GM19099 (cell line): ENCODE measurements around the gene RAD9A.

ENCODE experiments used
- POLR2A ChIP-seq: IDR thresholded peaks from 3 replicates; pipeline ENCODE4 v1.6.1; 2011; ENCODE audit warnings: low read depth; ENCODE audit not compliant: insufficient read length; ENCODE audit errors: extremely low read depth

The RAD9A gene

GRCh38 chr11:67406420-67406968 is 14.7 kb downstream of the RAD9A start:
- no peak for TF ChIP-seq POLR2A

DNA sequence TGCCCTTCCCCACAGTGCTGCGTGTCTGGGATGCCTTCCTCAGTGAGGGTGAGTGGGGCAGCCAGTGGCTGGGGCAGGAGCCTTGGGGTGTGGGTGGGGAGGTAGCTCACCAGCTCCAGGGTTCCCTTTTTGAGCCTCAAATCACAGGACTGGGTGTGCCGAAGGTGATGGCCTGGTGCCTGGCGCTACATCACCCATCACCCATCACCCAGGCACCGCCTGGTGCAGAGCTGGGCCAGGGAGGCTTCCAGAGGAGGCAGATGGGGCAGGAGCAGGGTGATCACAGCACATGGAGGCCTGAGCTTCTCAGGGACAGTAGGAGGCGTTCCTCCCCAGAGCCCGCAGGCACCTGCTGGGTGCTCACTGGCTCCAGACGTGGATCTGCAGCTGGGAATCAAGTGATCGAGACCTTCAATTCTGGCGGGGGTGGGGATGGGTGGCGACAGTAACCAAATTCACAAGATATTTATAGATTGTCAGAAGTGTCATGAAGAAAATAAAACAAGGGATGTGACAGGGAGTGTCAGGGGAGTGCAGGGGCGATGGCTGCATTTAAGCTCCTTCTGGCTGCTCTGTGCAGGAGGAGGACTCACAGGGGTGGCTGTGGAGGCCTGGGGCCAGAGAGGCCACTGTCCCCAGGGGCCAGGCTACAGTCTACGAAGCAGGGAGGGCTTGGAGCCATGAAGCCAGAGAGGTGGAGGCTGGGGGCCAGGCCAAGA is 15.3 kb downstream of the RAD9A start:
- TF ChIP-seq POLR2A, result no peak

GRCh38 chr11:67407688-67408163 is 15.9 kb downstream of the RAD9A start:
- TF ChIP-seq POLR2A, result no peak

DNA sequence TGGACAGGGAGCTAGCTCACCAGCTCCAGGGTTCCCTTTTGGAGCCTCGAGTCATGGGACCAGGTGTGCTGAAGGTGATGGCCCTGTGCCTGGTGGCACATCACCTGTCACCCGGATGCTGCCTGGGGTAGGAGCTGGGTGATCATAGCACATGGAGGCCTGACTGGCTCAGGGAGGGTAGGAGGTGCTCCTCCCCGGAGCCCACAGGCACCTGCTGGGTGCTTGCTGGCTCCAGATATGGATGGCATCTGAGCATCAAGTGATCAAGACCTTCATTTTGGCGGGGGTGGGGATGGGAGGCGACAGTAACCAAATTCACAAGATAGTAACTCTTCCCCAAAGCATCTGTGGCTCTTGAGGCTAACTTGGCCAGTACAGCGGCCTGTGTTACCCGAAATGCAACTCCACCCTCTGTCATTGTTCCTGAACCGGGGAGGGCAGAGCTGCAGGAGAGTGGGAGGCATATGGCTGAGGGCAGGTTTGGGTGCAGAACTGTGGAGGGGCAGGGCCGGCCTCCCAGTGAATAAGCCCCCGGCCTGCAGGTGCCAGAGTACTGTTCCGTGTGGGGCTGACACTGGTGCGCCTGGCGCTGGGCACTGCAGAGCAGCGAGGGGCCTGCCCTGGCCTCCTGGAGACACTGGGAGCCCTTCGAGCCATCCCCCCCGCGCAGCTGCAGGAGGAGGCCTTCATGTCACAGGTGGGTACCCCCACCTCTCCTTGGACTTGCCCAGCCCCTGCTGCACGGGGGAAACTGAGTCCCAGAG is 16.8 kb downstream of the RAD9A start:
- no peak for TF ChIP-seq POLR2A

GRCh38 chr11:67409261-67409666 is 17.5 kb downstream of the RAD9A start:
- TF ChIP-seq POLR2A, result peak; percentile 76

- TF ChIP-seq POLR2A, result no peak
Observed at GRCh38 chr11:67409781-67410368, 18.1 kb downstream of the RAD9A start.

- TF ChIP-seq POLR2A, result peak; percentile 40
Observed at GRCh38 chr11:67410369-67410831, 18.6 kb downstream of the RAD9A start.

GRCh38 chr11:67410984-67411784 is 19.4 kb downstream of the RAD9A start:
- no peak for TF ChIP-seq POLR2A

DNA sequence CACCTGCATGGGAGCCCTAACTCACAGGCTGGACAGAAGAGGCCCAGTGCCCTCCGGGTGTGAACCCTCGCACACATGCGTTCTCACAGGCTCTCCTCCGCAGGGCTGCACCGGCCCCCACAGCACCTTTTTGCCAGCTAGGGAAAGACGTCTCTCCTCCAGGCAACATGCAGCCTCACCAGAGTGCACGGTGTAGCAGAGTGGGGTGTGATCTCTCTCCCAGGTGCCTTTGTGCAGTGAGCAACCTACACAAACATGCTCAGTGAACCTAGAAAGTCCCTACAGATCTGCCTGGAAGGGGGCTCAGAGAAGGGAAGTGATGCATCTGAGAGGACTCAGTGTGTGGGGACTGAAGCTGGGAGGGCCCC is 20.0 kb downstream of the RAD9A start:
- TF ChIP-seq POLR2A, result no peak

DNA sequence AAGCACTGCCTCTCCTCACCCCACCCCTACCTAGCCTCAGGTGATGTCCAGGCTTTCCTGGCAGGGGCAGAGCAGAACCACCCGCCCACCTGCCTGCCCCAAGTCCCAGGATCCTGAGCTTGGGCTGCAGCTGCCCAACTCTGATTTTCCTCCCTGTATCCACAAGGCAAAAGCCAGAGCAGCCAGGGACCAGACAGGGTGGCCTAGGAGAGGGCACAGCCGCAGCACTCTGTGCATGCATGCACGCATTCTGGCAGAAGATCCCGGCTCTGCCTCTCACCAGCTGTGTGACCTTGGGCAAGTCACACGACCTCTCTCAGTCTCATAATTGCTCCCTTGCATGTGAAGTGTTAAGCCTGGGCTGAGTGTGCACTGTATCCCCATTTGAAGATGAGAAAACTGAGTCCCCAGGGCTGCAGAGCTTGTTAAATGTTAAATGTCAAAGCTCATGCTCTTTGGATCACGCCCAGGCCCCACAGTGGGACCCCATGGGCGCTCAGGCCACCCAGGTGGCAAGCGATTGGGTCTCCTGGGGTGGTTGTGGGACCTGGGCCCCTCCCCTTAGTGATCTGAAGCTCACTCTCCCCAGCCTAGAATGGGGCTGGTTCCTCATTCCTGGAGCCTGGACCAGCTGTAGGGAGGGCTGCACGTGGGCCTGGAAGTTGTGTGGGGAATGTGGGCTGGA is 20.9 kb downstream of the RAD9A start:
- TF ChIP-seq POLR2A, result no peak

GRCh38 chr11:67413266-67413849 is 21.6 kb downstream of the RAD9A start:
- TF ChIP-seq POLR2A, result no peak

DNA sequence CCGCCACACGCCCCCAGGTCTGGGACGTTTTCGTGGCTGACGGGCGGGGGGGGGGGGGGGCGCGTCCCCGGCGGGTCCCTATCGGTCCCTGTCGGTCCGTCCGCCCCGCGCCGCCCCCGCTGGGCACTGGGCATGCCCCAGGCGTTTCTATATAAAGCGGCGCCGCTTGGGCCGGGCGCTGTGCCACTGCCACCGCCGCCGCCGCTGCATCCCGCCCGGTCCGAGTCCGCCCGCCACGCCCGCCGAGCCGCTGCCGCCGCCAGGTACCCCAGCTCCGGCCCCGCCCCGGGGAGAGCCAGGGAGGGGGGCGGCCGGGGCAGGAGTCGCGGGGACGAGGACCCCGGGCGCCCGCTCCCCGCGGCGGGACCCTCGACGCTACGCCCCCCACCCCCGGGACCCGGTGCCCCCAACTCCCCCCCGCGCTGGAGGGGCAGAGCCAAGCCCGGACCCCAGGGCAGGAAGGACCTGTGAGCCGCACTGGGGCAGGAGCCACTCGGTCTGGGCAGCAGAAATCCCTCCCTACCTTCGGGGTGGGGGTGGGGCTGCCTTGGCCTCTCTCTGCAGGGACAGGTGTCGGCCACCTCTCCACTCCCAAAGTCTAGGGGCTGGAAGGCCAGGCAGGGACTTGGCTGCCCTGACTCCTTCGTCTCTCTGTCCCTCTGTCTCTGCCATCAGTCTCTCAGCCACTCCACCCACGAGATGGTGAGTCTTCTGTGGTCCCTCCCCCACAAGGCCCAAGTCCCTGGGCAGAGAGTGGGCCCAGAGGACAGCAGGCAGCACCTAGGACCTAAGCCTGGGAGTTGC is 23.9 kb downstream of the RAD9A start, which contains the start of gene CARNS1:
CARNS1 (plus strand) TSS at position 178 of the 804 bp plus-strand sequence; CDS start at position 700, 522 bp downstream.
- no peak for TF ChIP-seq POLR2A

DNA sequence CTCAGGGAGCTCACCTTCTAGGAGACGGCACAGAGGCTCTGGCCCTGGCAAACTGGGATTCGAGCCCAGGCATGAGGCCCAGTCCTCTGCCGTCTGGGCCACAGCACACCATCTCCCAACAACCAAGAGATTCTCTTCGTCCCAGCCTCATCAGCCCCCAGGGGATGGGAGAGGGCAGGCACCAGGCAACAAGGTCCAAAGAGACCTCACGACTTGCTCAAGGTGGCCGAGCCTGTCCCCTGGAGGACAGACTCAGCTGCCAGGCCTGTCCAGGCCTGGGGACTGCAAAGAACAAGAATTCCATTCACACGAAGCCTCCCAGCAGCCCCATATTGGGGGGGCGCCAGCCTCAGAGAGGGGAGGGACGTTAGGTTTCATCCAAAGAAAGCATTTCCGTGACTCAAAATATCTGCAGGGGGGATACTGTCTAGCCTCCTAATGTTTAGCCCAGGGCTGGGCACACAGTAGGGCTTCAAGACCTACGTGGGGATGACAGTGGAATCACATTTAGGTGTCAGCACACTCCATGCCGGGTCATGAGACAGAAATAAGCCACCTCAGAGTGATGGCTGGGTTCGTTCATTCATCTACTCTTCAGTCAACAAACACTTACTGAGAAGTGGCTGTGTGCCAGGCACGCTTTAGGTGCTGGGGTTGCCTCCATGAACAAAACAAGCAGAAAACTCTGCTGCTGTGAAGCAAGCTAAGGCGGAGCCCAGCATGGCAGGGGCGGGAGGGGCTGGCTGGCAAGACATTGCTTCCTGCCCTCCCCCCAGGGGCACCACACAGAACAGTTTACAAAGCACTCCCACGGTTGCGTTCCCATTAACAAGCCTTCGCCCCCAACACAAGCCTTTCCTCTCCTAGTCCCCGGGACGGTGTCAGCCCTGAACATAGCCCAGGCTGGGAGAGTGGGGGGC is 24.9 kb downstream of the RAD9A start:
- no peak for TF ChIP-seq POLR2A
